Measurements from ENCODE around the gene PIK3R1.
A peak's percentile ranks its signal among the peaks of the same experiment; 100 is the strongest.
"Not testable (repeated sequence)": the region's sequence is repeated elsewhere in the genome, so short reads cannot be mapped to it uniquely, and the experiment has no call there.

PIK3R1 gene

DNA sequence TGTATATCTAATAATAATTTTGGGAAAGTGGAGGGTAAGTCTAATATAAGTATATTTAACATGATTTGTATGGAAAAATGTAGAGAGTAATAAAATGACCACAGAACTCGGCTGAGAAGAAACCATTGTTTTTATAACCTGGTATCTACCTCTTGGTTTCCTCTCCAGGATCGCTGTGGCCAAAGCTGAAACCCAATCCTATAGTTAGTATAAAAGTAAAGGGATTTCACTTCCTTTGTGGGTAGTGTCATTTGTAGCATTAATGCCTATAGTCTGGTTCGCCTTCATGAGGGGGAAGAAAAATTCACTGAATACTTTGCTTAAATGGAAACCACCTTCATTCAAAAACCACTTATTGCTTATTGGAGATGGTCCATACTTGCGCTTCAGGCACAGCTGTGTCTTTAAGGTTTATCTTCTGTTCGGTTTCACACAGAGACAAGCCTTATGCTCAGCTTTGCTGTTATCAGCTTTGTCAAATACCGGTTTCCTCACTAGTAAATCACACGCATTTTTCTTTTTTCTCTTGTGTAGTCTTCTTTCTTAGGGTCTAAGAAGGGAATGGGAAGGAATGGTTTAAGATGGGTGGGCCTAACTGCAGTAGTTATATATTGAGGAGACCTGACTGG is 12.1 kb downstream of the PIK3R1 start:
- DNase-seq: no peak

DNA sequence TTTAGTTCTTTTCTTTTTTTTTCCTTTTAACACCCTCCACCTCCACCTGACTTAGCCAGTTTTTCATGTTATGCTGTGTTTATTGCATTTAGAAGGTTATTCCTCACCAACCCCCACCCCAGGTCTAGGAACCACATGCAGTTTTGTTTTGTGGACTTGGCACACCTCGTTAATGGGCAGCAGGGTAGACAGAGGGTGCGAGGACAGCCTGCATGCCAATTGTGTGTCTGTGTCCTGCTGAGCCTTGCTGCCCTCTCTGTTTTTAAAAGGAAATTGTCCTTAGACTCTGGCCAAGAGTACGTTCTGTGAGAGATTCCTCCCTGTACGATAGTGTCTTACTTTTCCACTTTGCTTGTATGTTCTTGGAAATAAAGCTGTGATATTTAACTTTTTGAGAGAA is 13.9 kb downstream of the PIK3R1 start:
- DNase-seq: no peak

DNA sequence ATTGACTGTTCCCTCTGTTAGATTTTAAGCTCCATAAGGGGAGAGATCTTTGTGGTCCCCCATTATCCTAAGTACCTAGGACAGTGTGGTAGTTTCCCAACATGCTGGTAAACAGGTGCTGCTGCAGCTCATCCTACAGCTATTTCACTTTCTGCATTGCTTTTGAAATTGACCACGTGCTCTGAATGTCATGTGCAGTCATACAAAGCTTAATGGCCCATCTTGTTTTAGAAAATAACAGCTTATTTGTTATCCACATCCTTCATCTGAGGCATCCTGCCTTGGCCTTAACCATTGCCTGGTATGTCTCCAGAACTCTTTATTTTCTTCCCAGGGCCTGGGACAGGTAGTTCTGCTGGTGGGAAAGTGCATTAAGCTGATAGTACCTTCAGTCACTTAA is 14.7 kb downstream of the PIK3R1 start:
- no peak for DNase-seq

DNA sequence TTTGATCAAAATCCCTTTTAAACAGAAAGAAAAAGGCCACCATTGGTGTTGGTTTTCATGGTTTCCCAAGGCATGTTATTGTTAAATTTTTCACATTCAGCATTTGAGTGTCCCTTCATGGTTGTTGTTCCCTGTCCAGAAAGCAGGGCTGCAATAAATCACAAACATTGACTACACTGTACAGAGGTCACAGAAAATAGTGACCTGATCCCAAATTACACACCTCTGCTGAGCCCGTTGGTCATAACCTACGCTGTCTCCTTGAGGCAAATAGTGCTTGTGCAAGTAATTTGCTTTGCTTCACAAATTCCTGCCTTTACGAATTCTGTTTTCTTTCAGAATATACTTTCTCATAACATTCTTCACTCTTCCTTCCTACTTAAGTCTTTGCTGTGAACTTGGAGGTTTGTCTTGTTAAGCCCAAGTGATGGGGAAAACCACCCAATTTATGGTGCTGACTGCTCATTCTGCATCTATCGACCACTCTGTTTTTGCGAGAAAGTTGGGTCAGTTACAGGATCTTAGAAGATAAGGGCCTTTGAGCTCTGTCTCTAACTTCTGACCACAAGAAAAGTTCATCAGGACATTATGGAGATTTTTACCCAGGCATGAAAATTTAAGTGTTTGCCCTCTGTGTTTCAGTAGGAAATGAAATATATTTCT is 16.0 kb downstream of the PIK3R1 start:
- DNase-seq: no peak

DNA sequence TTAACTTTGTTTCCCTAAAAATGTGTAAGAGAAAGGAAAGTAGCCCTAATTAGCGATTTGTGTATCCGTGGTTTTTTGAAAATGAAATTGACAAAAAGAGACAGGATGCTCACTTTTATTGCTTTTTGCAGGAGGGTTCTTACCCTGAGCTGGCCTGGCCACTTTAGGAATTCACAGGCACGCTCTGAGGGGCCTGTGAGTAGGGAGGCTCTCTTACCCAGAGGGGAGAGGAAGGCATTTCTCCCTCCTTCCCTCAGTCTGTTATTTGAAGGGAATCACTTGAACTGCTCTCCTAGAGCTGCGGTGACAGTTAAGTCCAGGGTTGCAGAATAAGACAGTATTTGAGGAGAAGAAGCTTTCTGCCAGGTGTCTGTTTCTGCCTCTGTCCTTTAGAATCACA is 16.7 kb downstream of the PIK3R1 start:
- no peak for DNase-seq

DNA sequence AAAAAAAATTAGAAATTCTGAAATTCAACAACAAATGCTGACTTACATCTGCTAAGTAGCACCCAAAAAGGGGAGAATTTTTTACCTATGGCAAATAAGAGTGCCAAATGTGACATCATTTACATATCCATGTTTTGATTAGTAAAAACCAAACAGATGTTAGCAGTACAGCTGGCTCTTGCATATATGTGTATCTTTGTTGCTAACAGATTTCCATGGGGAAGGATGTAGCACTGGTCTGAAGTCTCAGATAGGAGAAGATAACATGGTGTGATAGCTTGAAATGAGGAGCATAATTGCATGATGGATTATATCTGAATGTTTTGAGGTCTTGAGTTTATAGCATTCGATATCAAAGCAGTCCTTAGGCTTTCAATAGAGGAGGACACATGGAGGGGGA is 17.5 kb downstream of the PIK3R1 start:
- DNase-seq: no peak

DNA sequence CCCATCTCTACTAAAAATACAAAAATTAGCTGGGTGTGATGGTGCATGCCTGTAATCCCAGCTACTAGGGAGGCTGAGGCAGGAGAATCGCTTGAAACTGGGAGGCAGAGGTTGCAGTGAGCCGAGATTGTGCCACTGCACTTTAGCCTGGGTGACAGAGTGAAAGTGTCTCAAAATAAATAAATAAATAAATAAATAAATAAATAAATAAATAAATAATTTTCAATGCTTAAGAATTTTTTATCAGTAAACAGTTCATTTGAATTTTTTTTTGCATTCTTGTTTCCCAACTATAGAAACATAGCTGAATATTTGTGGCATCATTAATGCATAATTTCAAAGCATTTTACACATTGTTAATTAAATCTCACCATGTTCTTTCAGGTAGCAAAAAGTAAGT is 19.7 kb downstream of the PIK3R1 start:
- DNase-seq: not testable (repeated sequence)

DNA sequence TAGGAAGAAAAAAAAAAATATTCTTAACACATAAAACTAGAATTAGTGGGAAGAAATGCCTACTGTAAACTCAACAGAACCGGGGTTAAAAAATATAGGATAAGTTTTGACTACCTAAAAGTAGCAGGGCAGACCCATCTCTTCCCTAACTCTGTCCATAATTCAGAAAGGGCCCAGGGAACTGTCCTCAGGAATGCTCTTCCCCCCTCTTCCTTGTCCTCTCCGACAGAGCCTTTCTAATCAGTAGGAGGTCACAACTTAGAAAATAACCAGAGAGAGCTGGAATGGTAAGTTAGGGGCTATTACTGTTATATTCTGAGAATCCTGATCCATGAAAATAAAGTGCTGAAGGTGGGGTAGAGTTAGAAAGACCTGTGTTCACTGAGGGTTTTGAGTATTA is 22.2 kb downstream of the PIK3R1 start:
- no peak for DNase-seq

DNA sequence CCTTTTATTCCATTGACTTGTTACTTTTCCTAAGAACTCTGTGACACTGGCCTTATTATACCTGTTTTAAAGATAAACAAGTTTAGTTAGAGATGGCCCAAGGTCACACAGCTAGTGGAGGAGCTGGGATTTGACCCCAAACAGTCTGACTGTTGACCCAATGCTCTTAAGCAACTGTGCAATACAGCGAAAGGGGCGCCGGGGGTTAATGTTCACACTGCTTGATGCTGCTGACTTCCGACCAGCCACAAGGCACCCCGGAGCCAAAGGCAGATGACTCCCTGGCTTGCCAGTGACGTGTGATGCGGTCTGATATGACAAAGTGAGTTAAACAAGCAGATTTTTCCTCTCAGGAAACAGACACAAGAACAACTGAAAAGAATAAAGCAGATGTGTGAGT is 23.9 kb downstream of the PIK3R1 start:
- no peak for DNase-seq

DNA sequence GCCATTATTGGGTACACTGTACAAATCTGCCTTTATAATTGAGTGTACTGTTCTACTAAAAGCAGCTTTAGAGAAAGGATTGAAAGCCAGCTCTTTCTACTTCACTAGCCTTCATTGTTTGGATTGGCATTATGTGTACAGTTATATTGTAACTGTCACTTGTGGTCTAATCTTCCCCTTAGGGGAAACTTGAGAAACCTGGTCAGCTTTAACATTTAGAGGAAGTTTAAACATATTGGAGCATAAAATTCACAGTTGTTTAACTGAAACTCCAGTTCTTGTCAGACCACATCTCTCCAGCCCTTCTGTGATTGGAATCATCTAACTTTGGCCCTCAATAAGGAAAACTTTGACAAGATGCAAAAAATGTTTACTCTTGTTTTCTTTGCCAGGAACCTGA is 24.6 kb downstream of the PIK3R1 start:
- no peak for DNase-seq

DNA sequence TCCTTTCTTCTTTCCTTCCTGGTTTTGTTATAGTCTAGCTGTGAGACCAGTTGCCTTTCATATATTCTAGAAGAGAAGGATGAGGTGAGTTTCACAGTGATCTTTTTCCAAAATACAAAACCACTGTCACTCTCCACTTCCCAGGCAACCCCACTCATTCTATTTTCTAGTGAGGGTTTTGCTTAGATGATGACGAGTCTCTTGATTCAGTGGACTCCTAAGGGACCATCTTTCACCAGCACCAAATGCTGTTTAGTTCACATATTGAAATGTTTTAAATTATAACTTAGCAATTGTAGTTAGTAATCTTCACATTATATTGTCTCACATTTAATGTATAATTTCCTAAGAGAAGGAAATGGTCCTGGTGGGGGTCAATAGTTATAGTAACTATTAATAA is 25.2 kb downstream of the PIK3R1 start:
- DNase-seq: no peak

DNA sequence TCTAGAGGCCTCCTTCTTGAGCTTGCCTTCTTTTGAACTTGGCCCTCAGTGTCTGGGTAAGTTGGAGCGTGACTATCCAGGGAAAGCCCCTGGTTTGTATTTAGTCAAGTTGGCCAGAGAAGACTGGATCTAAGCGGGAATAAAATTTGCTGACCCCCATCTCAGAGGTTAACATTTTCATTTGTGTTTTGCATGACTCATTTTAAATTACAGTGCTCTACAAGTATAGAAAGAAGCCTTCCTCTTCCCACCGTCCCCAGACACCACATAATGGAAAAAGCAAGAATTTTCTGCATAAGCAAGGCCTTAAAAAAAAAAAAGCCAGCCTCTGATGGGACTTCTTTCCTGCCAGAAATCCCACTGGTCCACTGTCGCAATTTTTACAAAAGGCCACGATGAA is 27.2 kb downstream of the PIK3R1 start:
- no peak for DNase-seq

DNA sequence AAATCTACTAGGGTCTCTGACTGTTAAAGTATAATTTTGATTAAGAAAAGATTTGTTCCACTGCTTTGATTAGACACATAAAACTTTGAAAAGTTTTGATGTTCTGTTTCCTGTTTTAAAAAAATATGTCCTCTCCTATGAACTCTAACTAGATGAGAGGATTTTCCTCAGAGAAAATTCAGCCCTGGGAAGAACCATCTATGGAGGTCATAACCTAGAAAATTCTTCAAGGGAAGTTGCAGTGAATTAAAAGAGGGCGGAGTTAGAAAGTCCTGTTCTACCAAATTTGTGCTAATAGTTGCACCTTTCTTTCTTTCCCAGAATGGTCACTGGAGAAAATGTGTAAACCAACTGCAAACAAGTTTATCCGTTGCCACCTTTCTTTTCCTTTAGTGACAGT is 27.7 kb downstream of the PIK3R1 start:
- no peak for DNase-seq

DNA sequence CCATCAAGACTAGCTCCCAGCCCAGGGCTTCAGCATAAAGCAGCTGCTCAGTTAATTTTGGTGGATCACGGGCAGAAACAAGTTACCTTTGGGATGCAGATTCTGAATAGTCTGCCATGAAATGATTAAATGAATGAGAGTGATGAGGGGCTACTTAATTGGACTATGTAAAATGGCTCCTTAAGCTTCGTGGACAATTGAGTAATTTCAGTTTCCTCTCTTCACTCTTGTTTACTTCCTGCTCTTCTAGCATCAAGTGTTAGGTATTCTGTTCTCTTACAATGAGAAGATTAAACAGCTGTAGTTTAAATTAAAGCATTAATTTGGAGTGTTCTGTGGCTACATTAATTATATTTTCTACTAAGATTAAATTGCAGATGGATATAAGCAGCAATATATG is 28.1 kb downstream of the PIK3R1 start:
- no peak for DNase-seq

DNA sequence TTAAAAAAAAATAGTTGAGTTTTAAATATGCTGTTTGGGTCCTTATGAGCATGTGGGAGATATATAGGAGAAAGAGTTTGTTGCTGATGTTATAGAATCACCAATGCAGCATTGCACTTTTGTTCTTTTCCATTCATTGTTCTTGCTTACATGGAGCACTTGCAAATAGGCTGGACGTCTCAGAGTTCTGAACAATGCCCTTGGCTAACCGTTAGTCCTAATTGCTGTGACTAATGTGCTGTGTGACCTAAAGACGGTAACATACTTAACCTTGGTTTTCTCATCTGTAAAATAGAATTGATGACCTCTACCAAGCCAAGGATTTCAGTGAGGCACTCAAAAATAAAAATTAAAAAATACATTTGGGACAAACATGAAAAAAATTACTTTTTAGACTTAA is 29.8 kb downstream of the PIK3R1 start:
- DNase-seq: peak; percentile 50

DNA sequence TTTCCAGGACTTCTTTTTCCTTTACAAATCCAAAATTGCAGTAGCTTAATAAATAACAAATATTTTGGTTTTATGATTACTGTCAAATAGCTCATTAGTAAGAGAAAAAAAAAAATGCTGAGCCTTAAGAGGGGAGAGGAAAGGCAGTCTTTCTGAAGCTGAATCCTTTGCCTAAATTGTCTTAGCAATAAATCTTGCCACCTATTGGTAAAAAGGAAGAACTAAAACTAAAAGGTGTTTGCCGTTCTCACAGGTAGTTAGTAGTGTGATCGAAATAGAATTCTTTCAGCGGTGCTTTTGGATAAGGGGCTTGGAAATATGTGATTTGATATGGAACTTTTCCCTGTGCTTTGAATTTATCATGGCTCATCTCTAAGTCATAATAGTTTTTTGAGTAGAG is 31.2 kb downstream of the PIK3R1 start:
- DNase-seq: no peak

DNA sequence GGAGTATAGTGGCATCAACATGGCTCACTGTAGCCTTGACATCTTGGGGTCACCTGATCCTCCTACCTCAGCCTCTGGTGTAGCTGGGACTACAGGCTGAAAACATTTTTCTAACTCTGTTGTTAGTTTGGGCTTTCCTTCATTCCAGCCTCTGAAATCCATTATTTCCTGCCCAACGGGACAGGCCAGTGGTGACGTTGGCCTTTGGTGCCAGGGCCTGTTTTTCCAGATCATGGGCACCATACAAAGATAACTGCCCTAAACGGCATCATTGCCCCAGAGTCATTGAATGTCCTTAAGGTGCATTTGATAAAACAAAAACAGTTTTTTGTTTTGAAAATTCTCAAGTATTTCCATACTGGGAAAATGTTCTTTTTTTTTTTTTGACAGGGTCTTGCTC is 32.1 kb downstream of the PIK3R1 start:
- DNase-seq: no peak

DNA sequence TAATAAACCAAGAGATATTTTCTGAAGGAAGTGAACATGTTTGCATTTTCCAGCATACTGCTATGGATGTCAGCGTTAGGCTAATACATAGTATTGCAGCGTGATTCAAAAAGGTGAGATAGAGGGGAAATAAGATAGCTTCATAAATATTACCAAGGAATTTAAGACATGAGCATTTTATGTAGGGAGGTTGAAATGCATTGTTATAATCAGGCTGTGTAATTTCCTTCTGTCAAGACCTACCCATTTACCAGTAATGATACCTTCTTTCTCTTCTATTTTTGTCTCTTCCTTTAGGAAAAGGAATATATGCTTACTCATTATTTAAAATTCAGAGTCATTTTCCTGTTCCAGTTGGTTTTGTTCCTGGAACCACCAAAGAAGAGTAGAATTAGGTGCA is 33.3 kb downstream of the PIK3R1 start:
- no peak for DNase-seq

DNA sequence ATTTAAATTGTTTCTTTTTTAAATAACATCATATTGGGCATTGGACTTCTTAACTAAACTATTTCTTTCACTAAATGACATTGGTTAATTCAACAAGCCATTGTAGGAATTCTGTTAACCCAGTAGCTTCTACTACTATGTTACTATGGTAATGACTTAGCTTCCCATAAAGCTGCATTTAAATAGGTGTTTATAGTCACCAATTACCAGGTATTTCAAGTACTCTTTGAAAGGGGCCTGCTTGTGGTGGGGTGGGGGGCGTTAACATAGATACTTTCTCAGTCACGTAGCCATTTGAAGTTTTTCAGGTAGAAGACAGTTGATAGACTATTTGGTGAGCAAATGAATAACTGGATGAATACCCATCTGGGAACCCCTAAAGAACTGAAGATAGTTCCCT is 34.0 kb downstream of the PIK3R1 start:
- no peak for DNase-seq

DNA sequence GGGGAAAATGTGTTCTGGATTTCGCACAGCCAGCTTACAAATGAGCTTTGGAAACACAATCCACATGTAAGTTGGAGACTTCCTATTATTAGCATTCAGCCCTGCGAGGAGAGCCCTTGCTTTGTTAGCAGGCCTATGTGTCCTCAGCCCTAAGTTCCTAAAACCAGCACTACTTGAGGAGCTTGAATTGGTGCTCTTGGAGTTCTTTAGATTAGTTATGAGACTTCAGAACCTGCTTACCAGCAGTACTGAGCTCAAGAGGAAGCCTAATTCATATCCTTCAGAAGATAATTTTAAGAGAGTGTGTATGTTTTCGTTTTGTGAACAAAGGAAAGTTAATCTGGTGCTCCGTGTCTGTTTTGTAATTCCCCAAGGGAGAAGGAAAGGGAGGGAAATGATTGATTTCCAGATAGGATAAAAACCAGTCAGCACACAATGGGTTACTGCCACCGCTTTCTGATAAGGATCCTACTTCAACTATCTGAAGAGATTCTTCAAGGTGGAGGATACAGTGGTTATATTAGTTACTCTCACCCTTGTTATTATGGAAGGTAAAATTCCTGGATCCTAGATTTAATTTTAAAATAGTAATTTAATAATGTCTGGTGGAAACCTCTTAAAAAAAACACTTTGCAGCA is 35.2 kb downstream of the PIK3R1 start:
- no peak for DNase-seq

DNA sequence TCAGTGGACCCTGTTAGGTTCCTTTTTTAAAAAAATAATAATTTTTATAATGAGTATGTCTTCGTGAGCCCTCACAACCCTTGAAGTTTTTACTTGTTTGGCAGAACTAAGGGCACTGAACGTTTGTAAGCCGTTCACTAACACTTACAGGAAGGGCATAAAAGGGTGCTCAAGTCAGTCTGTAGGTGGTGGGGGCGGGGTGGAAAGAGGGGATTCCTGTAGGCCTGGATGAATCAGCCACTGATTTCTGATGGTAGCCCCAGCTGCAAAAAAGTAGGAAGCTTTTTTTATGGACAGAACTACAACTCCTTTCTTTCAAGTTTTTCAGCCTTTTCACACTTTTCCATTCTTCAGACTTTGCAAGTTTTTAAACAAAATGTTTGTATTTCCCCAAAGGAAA is 35.8 kb downstream of the PIK3R1 start:
- DNase-seq: no peak

DNA sequence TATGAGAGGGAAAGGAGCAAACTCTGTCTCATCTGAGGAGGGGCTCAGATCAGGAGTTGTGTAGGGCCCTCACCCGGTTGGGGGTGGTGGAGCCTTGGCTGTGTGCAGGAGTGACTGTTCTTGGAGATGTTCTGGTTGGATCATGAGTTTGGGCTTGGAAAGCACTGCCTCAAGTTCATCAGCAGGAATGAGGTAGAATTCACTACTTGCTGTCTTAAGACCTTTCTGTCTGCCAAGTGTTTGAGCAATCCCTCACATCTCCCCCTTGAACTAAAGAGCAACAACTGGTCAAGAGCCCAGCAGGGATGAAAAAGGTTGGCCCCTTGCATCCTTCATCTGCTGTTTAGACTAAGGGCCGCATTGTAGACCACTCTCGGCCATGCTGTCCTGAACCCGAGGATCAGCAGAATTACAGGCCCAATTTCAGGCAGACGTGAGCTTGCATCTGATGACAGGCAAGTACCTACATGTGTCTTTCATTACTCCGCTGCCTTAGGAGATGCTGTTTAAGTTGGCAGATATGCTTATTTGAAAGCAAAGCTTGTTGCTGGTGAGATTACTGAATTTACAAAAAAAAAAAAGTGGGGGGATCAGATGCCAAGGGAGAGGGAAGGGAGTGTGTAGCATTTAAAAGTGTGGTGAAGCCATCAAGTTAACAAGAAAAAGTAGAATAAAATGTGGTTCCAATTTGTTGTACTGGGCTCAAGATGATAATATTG is 36.4 kb downstream of the PIK3R1 start:
- no peak for DNase-seq

DNA sequence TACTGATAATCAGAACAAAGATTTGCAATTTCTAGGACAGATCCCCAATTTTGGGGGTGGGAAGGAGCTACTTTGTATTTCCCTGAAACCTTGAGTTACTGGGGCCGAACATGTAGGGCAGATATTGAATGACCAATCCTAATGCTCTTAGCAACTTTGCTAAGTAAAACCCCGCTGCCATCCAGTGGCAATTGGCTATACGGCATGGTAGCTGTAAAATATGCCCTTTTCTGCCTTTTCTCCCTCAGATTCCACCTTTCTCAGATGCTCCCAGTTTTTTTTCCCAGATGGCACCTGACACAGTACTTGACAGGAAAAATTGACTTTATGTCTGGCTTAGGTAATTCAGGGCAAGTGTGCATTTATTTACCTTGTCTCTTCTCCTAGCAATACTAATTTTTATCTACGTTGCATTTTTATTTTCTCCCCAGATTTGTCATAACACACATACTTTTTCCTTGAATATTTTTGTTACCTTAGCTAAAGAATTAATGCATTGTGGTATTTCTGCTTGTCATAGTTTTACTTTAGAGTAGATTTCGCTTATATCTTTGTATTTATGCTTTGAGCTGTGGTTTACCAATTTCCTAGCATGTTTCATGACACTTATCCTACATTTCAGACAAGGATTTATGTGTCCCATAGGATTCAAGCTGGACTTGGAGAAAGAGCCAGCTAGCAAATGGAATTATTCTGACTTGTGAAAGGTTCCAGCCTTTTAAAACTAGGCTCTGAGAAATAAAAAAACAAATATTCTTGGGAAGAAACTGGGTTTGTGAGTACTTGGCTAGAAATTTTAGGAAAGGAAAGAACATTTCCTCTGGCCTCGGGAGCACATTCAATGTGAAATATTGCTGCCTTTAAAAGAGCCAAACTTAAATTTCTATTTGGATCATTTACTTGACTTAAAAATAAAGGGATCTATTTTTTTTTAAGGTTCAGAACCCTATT is 37.4 kb downstream of the PIK3R1 start:
- DNase-seq: peak; percentile 68

Data from retina (tissue), 1 donor.